Rectal smooth muscle tissue (tissue), 1 donor: ENCODE measurements around the gene EML1.

Source experiments
- H3K27ac ChIP-seq: one replicate; pipeline ENCODE4 v1.7.0; 2013; ENCODE audit warnings: low read depth, low read length, inconsistent platforms
- H3K27me3 ChIP-seq: one replicate; pipeline ENCODE4 v1.7.0; 2013; ENCODE audit warnings: low read length; ENCODE audit not compliant: control insufficient read depth, insufficient read depth
- H3K36me3 ChIP-seq: one replicate; pipeline ENCODE4 v1.7.0; 2013; ENCODE audit warnings: low read length; ENCODE audit not compliant: control insufficient read depth, insufficient read depth
- H3K4me1 ChIP-seq: one replicate; pipeline ENCODE4 v1.7.0; 2013; ENCODE audit warnings: low read length; ENCODE audit not compliant: control insufficient read depth, insufficient read depth
- H3K4me3 ChIP-seq: one replicate; pipeline ENCODE4 v1.7.0; 2013; ENCODE audit warnings: low read length
- H3K9ac ChIP-seq: one replicate; pipeline ENCODE4 v1.7.0; 2013; ENCODE audit warnings: low read length

EML1 gene

DNA sequence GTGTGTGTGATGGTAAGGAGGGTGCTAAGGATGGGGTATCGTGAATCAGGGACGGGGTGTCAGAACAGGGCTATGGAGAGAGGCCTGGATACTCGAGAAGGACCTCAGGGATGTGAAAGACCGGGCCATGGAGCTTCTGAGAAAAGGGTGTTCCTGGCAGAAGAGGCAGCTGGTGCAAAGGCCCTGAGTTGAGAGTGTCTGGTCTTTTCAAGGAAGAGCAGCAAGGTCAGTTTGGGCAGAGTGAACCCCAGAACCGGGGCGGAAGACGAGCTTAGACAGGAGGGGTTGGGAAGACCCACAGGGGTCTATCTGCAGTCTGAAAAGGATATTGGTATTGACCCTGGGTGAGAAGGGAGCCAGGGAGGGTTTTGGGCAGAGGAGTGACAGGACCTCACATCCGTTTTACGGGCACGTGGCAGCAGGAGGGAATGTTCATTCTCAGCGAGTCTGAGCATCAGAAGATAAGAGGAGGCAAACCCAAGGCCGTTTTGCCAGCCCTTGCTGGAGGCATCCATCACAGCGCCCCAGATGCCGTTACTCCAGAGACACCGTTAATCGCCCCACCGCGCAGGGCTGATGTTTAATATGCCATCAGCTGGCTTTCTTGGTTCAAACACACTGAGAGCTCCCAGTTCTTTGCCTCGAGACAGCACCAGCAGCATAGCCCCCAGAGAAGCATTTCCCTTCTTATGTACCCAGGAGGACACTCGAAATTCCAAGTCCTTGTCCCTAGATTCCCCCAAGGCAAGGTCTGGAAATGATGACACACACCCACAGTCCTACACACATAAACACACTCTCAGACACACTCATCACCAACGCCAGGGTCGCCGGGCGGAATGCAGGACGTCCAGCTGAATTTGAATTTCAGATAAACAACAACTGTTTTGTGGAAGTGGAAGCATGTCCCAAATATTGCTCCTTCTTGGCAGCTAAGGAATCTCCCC lies 41.4 kb upstream of the EML1 start:
- Histone ChIP-seq H3K4me1 (peaks cover 57% of the 10 kb centered on the region), H3K27me3 (peaks cover 7% of the 10 kb centered on the region), H3K36me3 (no peaks in the 10 kb centered on the region), H3K27ac (peak overlapping the region; percentile 71), H3K4me3 (no peak overlapping the region), H3K9ac (no peak overlapping the region)

DNA sequence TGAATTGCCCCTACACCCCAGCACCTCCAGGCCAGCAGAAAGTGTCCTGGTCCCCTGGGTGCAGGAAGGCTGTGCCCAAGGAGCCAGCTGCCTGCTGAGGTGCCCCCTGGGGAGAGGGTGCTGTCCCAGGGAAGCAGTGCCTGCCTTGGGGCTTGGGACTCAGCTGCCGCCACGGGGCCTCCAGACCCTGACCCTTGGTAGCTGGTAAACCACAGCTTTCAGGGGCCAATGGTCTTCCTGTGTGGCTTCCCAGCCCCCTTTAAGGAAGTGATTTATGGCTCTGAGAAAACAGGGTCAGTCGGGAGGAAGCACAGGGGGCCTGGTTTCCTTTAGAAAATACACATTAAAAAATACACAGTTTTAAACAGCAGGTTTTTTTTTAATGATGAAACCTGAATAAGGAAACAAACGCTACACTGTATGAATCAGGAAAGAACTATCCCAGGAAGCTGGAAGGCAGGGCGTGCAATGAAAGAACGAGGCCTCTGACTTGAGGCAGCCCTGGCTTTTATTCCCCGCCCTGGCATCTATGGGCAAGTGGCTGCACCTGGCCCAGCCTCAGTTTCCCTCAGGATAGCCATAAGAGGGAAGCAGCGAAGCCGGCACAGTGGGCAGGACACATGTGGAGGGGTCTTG lies 40.6 kb upstream of the EML1 start:
- Histone ChIP-seq H3K4me3 (no peak overlapping the region), H3K27ac (peak overlapping the region; percentile 71), H3K36me3 (no peaks in the 10 kb centered on the region), H3K4me1 (peaks cover 62% of the 10 kb centered on the region), H3K27me3 (peaks cover 7% of the 10 kb centered on the region), H3K9ac (no peak overlapping the region)

DNA sequence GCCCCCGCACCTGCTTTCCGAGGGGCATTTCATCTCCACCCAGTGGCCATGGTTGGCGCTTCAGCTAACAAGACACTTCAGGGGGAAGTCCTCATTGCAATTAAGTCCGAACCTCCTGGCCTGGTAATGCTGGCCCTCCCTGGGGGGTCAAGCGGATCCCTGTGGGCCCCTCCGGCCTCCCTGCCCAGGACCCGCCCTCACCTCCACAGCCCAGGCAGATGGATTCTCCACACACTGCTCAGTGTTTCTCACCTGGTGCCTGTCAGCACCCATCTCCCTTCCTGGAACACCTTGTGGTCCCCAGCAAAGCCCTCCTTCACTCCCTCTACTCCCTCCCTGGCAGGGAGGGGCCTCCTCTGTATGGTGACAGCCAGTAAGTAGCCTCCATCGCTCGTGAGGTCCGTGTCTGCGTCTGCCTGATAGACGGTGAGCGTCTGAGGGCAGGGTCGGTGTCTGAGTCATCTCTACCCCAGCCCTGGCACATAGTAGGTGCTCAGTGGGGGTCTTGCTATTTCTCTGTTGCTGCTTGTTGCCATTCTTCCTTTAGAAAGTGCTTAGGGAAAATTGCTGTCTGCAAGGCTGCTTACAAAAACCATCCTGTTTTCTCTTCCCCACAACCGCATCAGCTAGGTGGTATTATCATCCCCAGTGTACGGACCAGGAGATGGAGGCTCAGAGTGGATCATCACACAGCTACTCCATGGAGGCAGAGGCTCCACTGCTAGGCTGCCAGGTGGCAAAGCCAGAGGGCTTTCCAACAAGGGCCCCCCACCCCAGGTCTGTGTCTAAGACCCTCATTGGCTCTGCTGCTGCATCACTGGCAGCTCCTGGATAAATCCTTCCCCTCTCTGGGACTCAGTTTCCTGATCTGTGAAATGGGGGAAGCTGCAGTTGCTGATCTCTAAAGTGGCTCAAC lies 39.7 kb upstream of the EML1 start:
- H3K36me3 ChIP-seq: no peaks in the 10 kb centered on the region
- H3K27ac ChIP-seq: peak overlapping the region; percentile 52
- H3K4me1 ChIP-seq: peaks cover 71% of the 10 kb centered on the region
- H3K27me3 ChIP-seq: peaks cover 7% of the 10 kb centered on the region
- H3K4me3 ChIP-seq: no peak overlapping the region
- H3K9ac ChIP-seq: no peak overlapping the region

DNA sequence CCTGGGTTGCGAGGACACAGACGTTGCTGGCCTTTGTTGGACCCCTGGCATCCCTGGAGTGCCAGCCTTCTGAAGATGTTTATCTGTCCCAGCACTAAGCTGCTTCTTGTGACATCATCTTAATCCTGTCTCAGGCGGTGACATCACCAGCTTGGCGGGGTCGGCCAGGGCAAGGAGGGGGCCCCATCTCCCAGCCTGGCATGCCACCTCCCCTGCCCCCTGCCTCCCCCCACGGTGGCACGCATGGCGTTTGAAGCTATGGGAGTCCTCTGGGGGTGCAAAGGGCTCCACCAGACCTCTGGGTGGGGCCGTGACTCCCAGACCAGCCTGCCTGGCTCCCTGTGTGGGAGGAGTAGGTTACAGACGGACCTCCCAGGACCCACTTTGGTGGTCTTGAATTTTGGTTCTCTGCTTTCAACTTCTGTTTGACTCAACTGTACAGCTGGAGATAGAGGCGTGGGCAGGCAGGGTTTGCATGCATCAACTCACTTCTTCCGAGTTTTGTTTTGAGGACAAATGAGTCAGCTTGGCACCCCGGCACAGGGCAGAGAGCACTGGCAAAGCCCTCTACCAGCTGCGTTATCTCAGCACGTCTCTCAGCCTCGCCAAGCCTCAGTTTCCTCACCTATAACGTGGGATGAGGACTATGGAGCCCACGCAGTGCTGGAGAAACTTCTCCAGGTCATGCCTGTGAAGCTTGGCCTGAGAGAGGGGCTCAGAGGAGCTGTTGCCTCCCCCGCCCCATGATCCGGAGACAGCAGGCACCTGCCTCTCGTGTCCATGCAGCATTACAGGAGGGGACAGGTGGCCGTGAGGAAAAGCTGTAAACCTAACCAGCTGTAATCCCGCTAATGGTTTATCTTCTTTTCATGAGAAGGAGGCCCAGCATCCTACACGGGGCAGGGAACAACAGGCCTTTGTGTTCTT lies 38.8 kb upstream of the EML1 start:
- Histone ChIP-seq H3K4me1 (peaks cover 78% of the 10 kb centered on the region), H3K9ac (no peak overlapping the region), H3K27me3 (peaks cover 7% of the 10 kb centered on the region), H3K27ac (peak overlapping the region; percentile 38), H3K4me3 (no peak overlapping the region), H3K36me3 (no peaks in the 10 kb centered on the region)

DNA sequence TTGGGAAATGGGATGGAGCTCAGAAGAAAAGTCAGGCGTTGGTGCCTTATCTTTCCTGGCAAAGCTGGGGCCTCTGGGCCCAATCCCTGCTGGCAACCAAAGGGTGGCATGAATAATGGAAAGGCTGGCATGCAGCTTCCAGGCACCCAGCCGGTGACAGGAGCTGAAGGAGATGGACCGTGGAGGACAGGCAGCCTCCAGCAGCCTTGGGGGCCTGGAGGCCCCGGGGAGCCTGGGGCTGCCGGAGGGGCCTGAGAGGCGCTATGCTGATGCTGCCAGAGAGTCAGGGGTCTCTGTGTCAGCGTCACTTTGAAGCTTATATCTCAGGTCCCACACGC lies 38.2 kb upstream of the EML1 start:
- peaks cover 73% of the 10 kb centered on the region for H3K4me1 ChIP-seq
- peak overlapping the region; percentile 3 for H3K27ac ChIP-seq
- H3K4me3 ChIP-seq: no peak overlapping the region

DNA sequence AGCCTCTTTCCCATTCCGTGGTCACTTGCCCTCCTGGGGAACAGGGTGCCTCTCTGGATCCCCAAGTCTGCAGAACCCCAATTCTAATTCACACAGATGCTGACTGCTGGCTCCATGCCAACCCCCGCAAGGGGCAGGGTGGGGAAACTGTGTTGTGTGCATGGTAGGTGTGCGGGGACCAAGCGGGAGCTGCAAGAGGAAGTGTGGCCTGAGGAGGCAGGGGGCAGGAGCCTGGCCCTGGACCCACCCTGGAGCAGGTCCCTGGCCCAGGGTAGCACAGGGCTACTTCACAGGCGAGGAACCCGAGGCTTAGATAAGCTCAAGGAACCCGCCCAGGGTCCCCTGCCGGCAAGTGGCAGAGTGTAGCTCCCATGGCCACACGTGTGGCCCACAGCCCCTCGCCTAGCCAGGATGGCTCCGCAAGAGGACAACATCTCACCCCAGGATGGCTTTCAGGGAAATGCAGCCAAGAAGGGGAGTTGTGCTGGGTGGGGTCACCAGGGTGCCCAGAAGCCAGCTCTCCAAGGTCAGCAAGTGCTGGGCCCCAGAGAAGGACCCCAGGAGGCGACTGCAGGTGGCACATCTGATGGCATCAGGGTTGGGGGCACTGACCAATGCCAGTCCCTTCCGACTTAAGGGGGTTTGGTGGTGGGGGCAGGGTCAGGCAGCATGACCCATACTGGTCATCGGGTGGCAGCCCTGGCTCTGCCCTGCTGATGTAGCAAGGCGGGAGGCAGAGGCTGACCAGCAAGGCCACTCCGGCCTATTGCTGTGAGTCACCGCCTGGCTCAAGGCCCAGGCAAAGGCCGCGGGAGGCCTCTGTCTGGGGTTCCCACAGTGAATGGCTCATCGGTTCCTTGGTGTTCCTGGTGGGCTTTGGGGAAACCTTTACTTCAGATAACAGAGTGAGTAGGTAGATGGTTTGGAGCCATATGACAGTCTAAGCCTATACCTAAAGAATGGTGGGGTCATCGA lies 37.3 kb upstream of the EML1 start:
- H3K9ac ChIP-seq: no peak overlapping the region
- no peaks in the 10 kb centered on the region for H3K36me3 ChIP-seq
- no peak overlapping the region for H3K4me3 ChIP-seq
- H3K4me1 ChIP-seq: peaks cover 75% of the 10 kb centered on the region
- H3K27me3 ChIP-seq: peaks cover 7% of the 10 kb centered on the region
- H3K27ac ChIP-seq: peak overlapping the region; percentile 51

More for the DNA sequence above, 38.2 kb upstream of the EML1 start:
- Histone ChIP-seq H3K27me3 (peaks cover 7% of the 10 kb centered on the region), H3K36me3 (no peaks in the 10 kb centered on the region), H3K9ac (no peak overlapping the region)

DNA sequence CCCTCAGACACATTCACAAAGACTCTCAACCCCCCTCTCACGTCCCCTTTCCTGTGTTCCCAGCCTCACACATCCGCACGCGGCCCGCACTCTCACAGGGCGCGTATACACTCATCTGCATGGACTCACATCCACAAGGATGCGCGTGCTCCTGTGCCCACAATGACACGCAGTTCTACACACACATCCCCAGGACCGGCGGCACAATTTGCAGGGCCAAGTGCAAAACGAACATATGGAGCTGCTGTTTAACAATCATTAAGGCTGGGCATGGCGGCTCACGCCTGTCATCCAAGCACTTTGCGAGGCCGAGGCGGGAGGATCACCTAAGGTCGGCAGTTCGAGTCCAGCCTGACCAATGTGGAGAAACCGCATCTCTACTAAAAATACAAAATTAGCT lies 36.4 kb upstream of the EML1 start:
- no peak overlapping the region for H3K4me3 ChIP-seq
- H3K27me3 ChIP-seq: peaks cover 7% of the 10 kb centered on the region
- H3K4me1 ChIP-seq: peaks cover 72% of the 10 kb centered on the region
- peak overlapping the region; percentile 51 for H3K27ac ChIP-seq
- no peak overlapping the region for H3K9ac ChIP-seq
- H3K36me3 ChIP-seq: no peaks in the 10 kb centered on the region

DNA sequence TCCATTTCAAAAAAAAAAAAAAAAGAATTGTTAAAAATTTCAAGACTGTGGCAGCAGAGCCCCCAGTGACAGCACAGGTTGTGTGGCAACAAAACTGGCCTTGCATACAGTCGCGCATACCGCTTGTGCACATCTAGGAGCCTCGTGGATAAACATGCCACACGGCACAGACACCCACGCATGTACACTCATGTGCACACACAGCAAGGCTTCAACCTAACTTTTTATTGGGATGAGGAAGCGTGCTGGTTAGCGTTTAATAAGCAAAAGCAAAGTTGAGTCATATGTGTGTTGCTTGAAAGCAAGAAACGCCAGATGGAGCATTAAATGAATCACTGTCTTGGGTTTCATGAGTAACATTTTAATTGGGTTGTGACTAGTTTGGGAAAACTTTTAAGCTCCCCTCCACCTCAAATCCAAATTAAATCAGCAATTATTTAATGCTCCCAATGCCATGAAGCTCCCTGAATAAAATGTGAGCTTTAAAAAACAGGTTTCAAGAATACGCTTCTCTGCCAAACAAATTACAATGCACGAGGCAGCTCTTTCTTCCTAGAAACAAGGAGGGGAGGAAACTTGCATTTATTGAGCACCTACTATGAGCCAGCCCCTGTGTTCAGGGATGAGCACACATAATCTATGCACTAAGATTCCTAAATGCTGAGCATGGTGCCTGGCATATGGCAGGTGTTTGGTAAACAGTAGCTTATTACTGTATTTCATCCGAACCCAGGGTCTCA lies 35.7 kb upstream of the EML1 start:
- H3K27me3 ChIP-seq: peaks cover 7% of the 10 kb centered on the region
- H3K9ac ChIP-seq: no peak overlapping the region
- H3K36me3 ChIP-seq: no peaks in the 10 kb centered on the region
- no peak overlapping the region for H3K4me3 ChIP-seq
- peaks cover 65% of the 10 kb centered on the region for H3K4me1 ChIP-seq
- H3K27ac ChIP-seq: peak overlapping the region; percentile 87

DNA sequence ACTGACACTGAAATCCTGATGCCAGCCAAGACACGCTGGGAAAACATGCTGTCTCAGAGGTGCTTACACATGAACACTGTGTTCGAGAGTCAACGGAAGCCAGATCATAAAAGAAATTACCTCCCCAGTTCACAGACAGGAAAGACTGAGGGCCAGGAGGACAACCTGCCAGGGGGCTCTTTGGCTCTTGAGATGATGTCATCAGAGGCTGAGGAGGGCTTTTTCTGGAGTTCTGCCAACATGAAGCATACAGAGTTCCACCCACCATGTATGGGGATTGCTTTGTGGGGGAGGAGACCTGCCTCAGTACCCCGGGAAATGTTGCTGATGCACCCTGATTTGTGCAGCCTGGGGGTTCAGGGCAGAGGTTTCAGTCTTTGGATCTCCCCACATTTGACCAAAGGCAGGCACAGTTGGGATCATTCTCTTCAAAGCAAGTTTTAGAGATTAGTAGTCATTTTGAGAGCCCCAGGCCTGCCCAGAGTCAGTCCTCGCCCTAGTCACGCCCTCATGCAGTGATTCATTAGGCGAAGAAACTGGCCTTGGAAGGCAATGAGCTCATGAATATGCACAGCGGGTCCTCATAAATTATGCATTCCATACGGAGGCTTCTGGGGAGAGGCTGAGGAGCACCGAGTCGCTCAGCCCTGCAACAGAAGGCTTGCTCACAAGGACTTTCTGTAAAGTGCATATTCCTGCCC lies 34.9 kb upstream of the EML1 start:
- Histone ChIP-seq H3K4me3 (no peak overlapping the region), H3K27ac (peak overlapping the region; percentile 87), H3K27me3 (peaks cover 6% of the 10 kb centered on the region), H3K9ac (no peak overlapping the region), H3K36me3 (no peaks in the 10 kb centered on the region), H3K4me1 (peaks cover 61% of the 10 kb centered on the region)
